ENCODE results near the gene GLIS2. TPM values are rescaled to one million over a fixed set of nuclear protein-coding genes. Genes with fewer than 3 reads are reported as not detected.

The GLIS2 gene
- polyA plus RNA-seq, 6 donors from 2014 or later: not detected

GRCh38 chr16:4361033-4361943, 45.4 kb downstream of the GLIS2 start:
- Mint-ChIP-seq H3K4me1 (peaks cover 11 to 17% (median 12%) of the 10 kb centered on the region in 3 donors), H3K36me3 (no peaks in the 10 kb centered on the region), H3K27ac (peak overlapping the region in 1 of 6 donors; percentile 29), H3K9me3 (no peaks in the 10 kb centered on the region), H3K4me3 (no peak overlapping the region), H3K27me3 (no peaks in the 10 kb centered on the region)
- DNase-seq (no peak), ATAC-seq (ENCODE audit: low read depth in 2 of 2) (no peak)

- Mint-ChIP-seq H3K27ac (no peak overlapping the region), H3K9me3 (no peaks in the 10 kb centered on the region), H3K4me3 (no peak overlapping the region), H3K4me1 (peaks cover 12 to 17% (median 16%) of the 10 kb centered on the region in 3 donors), H3K36me3 (no peaks in the 10 kb centered on the region), H3K27me3 (no peaks in the 10 kb centered on the region)
- DNase-seq: no peak
- no peak for ATAC-seq (ENCODE audit: low read depth in 2 of 2)
These were observed 46.1 kb downstream of the GLIS2 start for GRCh38 chr16:4361944-4362311.

- H3K36me3 Mint-ChIP-seq: no peaks in the 10 kb centered on the region
- DNase-seq (no peak), ATAC-seq (ENCODE audit: low read depth in 2 of 2) (no peak)
- peaks cover 16 to 17% (median 16%) of the 10 kb centered on the region in 3 donors for H3K4me1 Mint-ChIP-seq
- no peak overlapping the region for H3K27ac Mint-ChIP-seq
- no peaks in the 10 kb centered on the region for H3K27me3 Mint-ChIP-seq
- no peaks in the 10 kb centered on the region for H3K9me3 Mint-ChIP-seq
- H3K4me3 Mint-ChIP-seq: peak overlapping the region in 1 of 8 donors; percentile 16
These were observed 46.7 kb downstream of the GLIS2 start for GRCh38 chr16:4362476-4363135.

GRCh38 chr16:4364196-4365013, 48.5 kb downstream of the GLIS2 start:
- Mint-ChIP-seq H3K27ac (peak overlapping the region in 2 of 6 donors; percentile 56 to 87), H3K4me3 (peak overlapping the region in 1 of 8 donors; percentile 55), H3K36me3 (no peaks in the 10 kb centered on the region), H3K4me1 (peaks cover 10 to 17% (median 14%) of the 10 kb centered on the region in 3 donors), H3K27me3 (no peaks in the 10 kb centered on the region), H3K9me3 (no peaks in the 10 kb centered on the region)
- peak; percentile 61 to 70 for ATAC-seq (ENCODE audit: low read depth in 2 of 2)
- DNase-seq: no peak

- ATAC-seq (ENCODE audit: low read depth in 2 of 2): peak; percentile 80 to 85
- no peaks in the 10 kb centered on the region for H3K27me3 Mint-ChIP-seq
- H3K27ac Mint-ChIP-seq: peak overlapping the region in 1 of 6 donors; percentile 87
- peaks cover 10 to 14% (median 13%) of the 10 kb centered on the region in 3 donors for H3K4me1 Mint-ChIP-seq
- H3K4me3 Mint-ChIP-seq: peak overlapping the region in 1 of 8 donors; percentile 55
- DNase-seq: no peak
- no peaks in the 10 kb centered on the region for H3K36me3 Mint-ChIP-seq
- H3K9me3 Mint-ChIP-seq: no peaks in the 10 kb centered on the region
These were observed 49.1 kb downstream of the GLIS2 start for GRCh38 chr16:4365014-4365406.

GRCh38 chr16:4365615-4366014, 49.7 kb downstream of the GLIS2 start:
- no peaks in the 10 kb centered on the region for H3K9me3 Mint-ChIP-seq
- H3K36me3 Mint-ChIP-seq: no peaks in the 10 kb centered on the region
- ATAC-seq (ENCODE audit: low read depth in 2 of 2) (no peak), DNase-seq (no peak)
- peak overlapping the region in 2 of 8 donors; percentile 21 to 55 for H3K4me3 Mint-ChIP-seq
- H3K27me3 Mint-ChIP-seq: no peaks in the 10 kb centered on the region
- H3K4me1 Mint-ChIP-seq: peaks cover 10 to 14% (median 12%) of the 10 kb centered on the region in 3 donors
- peak overlapping the region in 2 of 6 donors; percentile 56 to 63 for H3K27ac Mint-ChIP-seq

- peak overlapping the region in 1 of 8 donors; percentile 21 for H3K4me3 Mint-ChIP-seq
- no peak for DNase-seq
- ATAC-seq (ENCODE audit: low read depth in 2 of 2): no peak
- H3K4me1 Mint-ChIP-seq: peaks cover 10 to 16% (median 12%) of the 10 kb centered on the region in 3 donors
- H3K36me3 Mint-ChIP-seq: no peaks in the 10 kb centered on the region
- H3K9me3 Mint-ChIP-seq: no peaks in the 10 kb centered on the region
- H3K27ac Mint-ChIP-seq: peak overlapping the region in 2 of 6 donors; percentile 56 to 63
- no peaks in the 10 kb centered on the region for H3K27me3 Mint-ChIP-seq
These were observed 50.1 kb downstream of the GLIS2 start for GRCh38 chr16:4366016-4366415.

GRCh38 chr16:4367393-4367856, 51.6 kb downstream of the GLIS2 start:
- Mint-ChIP-seq H3K36me3 (no peaks in the 10 kb centered on the region), H3K9me3 (no peaks in the 10 kb centered on the region), H3K4me3 (peak overlapping the region in 1 of 8 donors; percentile 47), H3K27me3 (no peaks in the 10 kb centered on the region), H3K27ac (peak overlapping the region in 3 of 6 donors; percentile 47 to 84 (median 56)), H3K4me1 (peaks cover 12 to 23% (median 14%) of the 10 kb centered on the region in 3 donors)
- ATAC-seq (ENCODE audit: low read depth in 2 of 2) (no peak), DNase-seq (no peak)

GRCh38 chr16:4369007-4369733, 53.3 kb downstream of the GLIS2 start:
- no peaks in the 10 kb centered on the region for H3K27me3 Mint-ChIP-seq
- peak overlapping the region in 1 of 6 donors; percentile 47 for H3K27ac Mint-ChIP-seq
- peaks cover 12 to 27% (median 24%) of the 10 kb centered on the region in 3 donors for H3K4me1 Mint-ChIP-seq
- H3K36me3 Mint-ChIP-seq: no peaks in the 10 kb centered on the region
- DNase-seq (no peak), ATAC-seq (ENCODE audit: low read depth in 2 of 2) (no peak)
- no peaks in the 10 kb centered on the region for H3K9me3 Mint-ChIP-seq
- H3K4me3 Mint-ChIP-seq: peak overlapping the region in 1 of 8 donors; percentile 37

GRCh38 chr16:4370151-4370550, 54.3 kb downstream of the GLIS2 start:
- peaks cover 12 to 28% (median 27%) of the 10 kb centered on the region in 3 donors for H3K4me1 Mint-ChIP-seq
- DNase-seq: no peak
- H3K36me3 Mint-ChIP-seq: no peaks in the 10 kb centered on the region
- no peak for ATAC-seq (ENCODE audit: low read depth in 2 of 2)
- H3K9me3 Mint-ChIP-seq: no peaks in the 10 kb centered on the region
- H3K27me3 Mint-ChIP-seq: no peaks in the 10 kb centered on the region
- no peak overlapping the region for H3K27ac Mint-ChIP-seq
- H3K4me3 Mint-ChIP-seq: peak overlapping the region in 1 of 8 donors; percentile 57

GRCh38 chr16:4370570-4371356, 54.9 kb downstream of the GLIS2 start:
- H3K9me3 Mint-ChIP-seq: no peaks in the 10 kb centered on the region
- H3K4me3 Mint-ChIP-seq: peak overlapping the region in 3 of 8 donors; percentile 33 to 66 (median 35)
- no peaks in the 10 kb centered on the region for H3K36me3 Mint-ChIP-seq
- H3K27ac Mint-ChIP-seq: no peak overlapping the region
- DNase-seq: no peak
- peaks cover 8 to 28% (median 22%) of the 10 kb centered on the region in 3 donors for H3K4me1 Mint-ChIP-seq
- no peak for ATAC-seq (ENCODE audit: low read depth in 2 of 2)
- no peaks in the 10 kb centered on the region for H3K27me3 Mint-ChIP-seq

Data from naive B cell (primary cell).